Nucleus accumbens (tissue), 56 donors: Measurements from ENCODE around the gene LAMP2.
"Not testable (repeated sequence)": the region's sequence is repeated elsewhere in the genome, so short reads cannot be mapped to it uniquely, and the experiment has no call there.

Experiments used
- DNase-seq, 56 donors: peaks; one replicate each; lab custom pipeline; 2025; lab: John Stamatoyannopoulos, UW

Gene LAMP2

DNA sequence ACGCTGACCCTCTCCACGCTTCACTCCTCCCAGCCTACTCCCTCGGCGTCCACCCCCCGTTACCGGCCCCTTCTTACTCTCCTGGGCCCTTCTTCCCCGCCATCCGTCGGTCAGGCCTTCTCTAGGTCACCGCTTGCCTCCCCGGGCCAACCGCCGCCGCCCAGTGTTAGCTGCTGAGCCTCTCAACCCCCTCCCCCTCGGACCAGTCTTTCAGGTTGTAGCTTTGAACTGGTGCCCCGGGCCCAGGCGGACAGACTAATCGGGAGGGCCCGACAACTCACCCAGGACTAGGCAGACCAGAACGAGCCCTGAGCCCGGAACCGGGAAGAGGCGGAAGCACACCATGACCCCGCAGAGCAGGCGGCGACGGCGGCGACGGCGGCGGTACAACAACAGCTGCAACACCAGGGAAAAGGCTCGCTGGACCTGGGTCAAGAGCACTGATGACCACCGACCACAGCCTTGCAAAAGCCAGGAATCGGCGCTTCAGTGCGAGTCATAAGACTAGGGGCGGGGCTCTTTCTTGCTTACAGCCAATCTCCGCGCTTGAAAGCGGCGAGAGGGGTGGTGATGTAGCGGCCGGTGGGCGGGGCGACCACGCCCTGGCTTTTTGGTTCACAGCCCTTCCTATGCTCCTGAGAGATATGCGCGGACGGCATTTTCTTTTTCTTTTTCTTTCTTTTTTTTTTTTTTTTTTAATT lies at the start of gene LAMP2:
LAMP2 (minus strand) TSS at position 472 of the 701 bp plus-strand sequence; CDS start at position 345, 127 bp downstream.
- peak in 55 of 56 donors; percentile 21 to 93 (median 81) for DNase-seq

DNA sequence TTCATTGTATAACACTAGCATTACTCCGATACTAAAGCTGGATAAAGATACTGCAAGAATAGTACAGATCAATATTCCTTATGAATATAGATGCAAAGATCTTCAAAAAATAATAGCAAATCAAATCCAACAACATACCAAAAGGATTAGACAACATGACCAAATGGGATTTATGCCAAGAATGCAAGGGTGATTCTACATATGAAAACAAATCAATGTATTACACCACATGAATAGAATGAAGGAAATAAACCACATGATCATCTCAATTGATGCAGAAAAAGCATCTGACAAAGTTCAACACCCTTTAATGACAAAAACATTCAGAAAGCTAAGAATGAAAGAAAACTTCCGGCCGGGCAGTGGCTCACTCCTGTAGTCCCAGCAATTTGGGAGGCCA lies 48.8 kb upstream of the LAMP2 start:
- DNase-seq: no peak

DNA sequence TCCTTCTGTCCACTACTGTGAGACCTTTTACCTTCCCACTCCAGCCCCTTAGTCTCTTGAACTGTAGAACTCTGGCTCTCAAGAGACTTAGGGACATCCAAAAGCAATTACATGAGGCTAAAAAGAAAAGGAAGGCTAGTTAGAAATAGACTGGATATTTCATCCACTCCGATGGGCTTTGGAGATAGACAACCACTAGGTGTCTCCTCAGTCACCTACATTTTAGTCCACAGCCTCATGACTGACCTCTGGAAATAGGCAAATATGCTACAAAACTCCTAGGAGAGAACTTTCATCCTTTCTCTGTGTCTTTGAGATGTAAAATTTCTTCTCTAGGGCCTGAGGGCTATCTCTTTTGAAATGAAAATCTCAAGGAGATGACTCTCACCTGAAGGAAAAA lies 45.1 kb upstream of the LAMP2 start:
- DNase-seq: no peak

- no peak for DNase-seq
These were observed 43.5 kb upstream of the LAMP2 start for GRCh38 chrX:120512627-120513026.

- no peak for DNase-seq
These were observed 43.1 kb upstream of the LAMP2 start for GRCh38 chrX:120512222-120512621.

DNA sequence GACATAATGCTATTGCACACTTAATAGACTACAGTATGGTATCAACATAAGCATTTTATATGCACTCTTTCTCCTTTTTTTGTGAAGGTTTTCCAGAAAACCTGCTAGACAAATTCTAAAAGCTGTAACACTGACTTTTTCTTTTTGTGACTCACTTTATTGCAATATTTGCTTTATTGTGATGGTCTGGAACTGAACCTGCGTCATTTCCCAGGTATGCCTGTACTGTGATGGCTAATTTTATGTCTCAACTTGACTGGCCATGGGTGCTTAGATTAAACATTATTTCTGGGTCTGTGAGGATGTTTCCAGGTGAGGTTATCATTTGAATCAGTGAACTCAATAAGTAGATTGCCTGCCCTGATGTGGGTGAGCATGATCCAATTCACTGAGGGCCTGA lies 35.5 kb upstream of the LAMP2 start:
- no peak for DNase-seq

GRCh38 chrX:120499301-120500072 lies 30.4 kb upstream of the LAMP2 start:
- no peak for DNase-seq

DNA sequence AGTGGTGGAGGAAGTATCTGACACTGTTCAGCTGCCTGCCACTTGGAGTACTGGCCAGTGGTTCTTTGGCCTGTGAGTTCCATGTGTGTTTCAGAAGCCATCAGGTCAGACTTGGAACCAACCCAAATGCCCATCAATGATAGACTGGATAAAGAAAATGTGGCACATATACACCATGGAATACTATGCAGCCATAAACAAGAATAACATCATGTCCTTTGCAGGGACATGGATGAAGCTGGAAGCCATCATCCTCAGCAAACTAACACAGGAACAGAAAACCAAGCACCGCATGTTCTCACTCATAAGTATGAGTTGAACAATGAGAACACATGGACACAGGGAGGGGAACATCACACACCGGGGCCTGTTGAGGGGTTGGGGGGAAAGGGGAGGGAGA lies 21.0 kb upstream of the LAMP2 start:
- DNase-seq: not testable (repeated sequence)

- DNase-seq: no peak
These were observed 17.7 kb upstream of the LAMP2 start for GRCh38 chrX:120486786-120487185.

- DNase-seq: peak in 55 of 56 donors; percentile 22 to 91 (median 82)
These were observed 16.8 kb upstream of the LAMP2 start for GRCh38 chrX:120485638-120486520.

DNA sequence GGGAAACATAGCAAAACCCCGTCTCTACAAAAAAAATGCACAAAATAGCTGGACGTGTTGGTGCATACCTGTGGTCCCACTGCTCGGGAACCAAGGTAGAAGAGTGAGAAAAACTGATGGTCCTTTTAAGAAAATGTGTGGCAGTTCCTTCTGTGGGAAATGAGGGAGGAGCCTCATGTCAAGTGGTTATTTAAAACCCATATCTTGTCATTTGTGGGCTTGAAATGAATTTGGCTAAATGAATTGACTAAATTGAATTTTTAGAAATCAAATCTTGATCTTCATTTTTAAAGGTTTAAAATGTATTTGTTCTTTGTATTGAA lies 16.2 kb upstream of the LAMP2 start:
- no peak for DNase-seq

- DNase-seq: peak in 1 of 56 donors; percentile 2
These were observed 8.4 kb upstream of the LAMP2 start for GRCh38 chrX:120477453-120477852.

DNA sequence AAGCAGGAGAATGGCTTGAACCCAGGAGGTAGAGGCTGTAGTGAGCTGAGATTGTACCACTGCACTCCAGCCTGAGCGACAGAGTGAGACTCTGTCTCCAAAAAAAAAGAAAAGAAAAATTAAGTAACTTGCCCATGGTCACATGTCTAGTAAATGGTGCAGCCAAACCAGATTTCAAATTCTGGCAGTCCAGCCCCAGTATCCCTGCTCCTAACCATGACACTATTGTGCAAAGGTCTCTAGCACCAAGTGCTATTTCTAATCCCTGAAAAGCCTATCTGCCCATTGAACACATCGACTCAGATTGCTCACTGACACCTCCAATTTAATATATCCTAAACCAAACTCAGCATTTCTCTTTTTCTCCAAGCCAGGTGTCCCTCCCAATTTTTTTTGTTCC lies 7.6 kb upstream of the LAMP2 start:
- no peak for DNase-seq

- not testable (repeated sequence) for DNase-seq
These were observed 6.4 kb upstream of the LAMP2 start for GRCh38 chrX:120475447-120475846.

- DNase-seq: no peak
These were observed 5.0 kb upstream of the LAMP2 start for GRCh38 chrX:120474085-120474484.

GRCh38 chrX:120469657-120470056 lies 561 bp upstream of the LAMP2 start:
- not testable (repeated sequence) for DNase-seq

DNA sequence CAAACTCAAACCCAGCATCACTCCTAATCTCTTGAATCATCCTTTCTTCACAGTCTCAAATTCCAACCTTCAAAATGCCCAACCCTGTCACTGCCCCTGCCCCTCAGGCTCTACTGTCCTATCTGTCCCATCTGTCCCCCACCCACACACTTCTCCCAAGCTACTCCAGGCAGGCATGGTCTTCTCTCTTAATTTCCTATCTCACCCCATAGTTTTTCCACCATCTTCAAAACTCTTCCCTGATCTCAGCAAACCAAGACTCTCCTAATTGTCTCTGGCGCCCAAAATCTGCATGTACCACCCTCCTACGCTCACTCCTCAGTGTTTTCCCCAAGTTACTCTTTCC lies 644 bp downstream of the LAMP2 start:
- no peak for DNase-seq

GRCh38 chrX:120468071-120468470 lies 1.0 kb downstream of the LAMP2 start:
- DNase-seq: no peak

- no peak for DNase-seq
These were observed 4.7 kb downstream of the LAMP2 start for GRCh38 chrX:120464411-120464810.

DNA sequence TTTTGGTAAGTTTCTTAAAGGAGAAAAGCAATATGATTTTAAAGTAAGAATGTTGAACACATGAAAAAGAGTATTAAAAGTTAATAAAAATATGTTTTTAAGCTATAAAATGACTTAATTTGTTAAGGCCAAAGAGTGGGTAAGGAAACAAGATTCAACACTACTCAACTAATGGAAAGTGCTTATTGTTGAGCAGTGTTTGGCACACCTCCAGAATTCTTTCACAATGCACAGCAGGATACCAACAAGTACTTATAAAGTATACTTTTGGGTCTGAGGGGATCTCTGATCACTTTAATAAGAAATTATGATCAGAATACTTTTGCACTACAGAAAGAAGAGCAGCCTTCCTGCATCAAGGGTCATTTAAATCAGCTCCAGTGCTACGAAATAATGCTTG lies 5.9 kb downstream of the LAMP2 start:
- DNase-seq: peak in 1 of 56 donors; percentile 1

- no peak for DNase-seq
These were observed 6.7 kb downstream of the LAMP2 start for GRCh38 chrX:120462370-120462769.
